Right ventricle myocardium inferior (tissue), 1 donor: Measurements from ENCODE around the gene ADRB2. TPM values are rescaled to one million over a fixed set of nuclear protein-coding genes. Genes with fewer than 3 reads are reported as not detected.
A peak's percentile ranks its signal among the peaks of the same experiment; 100 is the strongest.

Experiments used
- ATAC-seq: fragments of 200-7000 bp; cut with Tn5 transposase; one replicate; pipeline ENCODE4 v1.9.1; 2020; ENCODE audit warnings: mild to moderate bottlenecking, moderate library complexity
- DNase-seq: peaks from one replicate; pipeline ENCODE4 v3.0.0; 2021; ENCODE audit errors: missing footprints
- intact Hi-C: fragments of 100-400 bp; cut with DNase I; formaldehyde crosslinking; loops from one replicate; pipeline ENCODE4 v1.11.0; 2022
- long read RNA-seq: library from polyadenylated mRNA; unstranded; transcript quantifications from one replicate; pipeline ENCODE4 v2.0.0, GENCODE V29; 2021
- total RNA-seq: library from RNA; stranded (reverse); fragmentation: NEBNext Ultra II Directional; extraction: Animal tissue kit (Norgen Biotek cat#: 25700); gene quantifications from one replicate; pipeline ENCODE4 v1.2.1, GENCODE V29; 2021
- donor health status: DM: no; HTN: yes; CAD: no; lungs with severe emphysema.

Gene ADRB2
- 5.5 TPM for total RNA-seq
- long read RNA-seq, transcript ADRB2-201 (1 exons, 3,443 nt): major isoform, 6 of 9 reads
- long read RNA-seq, partial matches to known transcripts: 0 of 9 reads
- long read RNA-seq, other reads (novel, unspliced or antisense): 3 of 9 reads

GRCh38 chr5:148826053-148826738 lies at the start of gene ADRB2:
Gene ADRB2 (plus strand): TSS chr5:148826611. CDS start chr5:148826832, 221 bp downstream.
- ATAC-seq (peak; percentile 97), DNase-seq (peak; percentile 99)
- intact Hi-C loops: loop anchor here (2.0 to 10.0 kb wide), 5 partner anchors 33 to 289 kb away; no protein-coding TSS in a partner anchor

GRCh38 chr5:148776780-148777179 lies 49.6 kb upstream of the ADRB2 start:
- intact Hi-C loops: no loop called here
- ATAC-seq: no peak
- DNase-seq: no peak

GRCh38 chr5:148778882-148779281 lies 47.5 kb upstream of the ADRB2 start:
- intact Hi-C loops: no loop called here
- ATAC-seq: no peak
- DNase-seq: no peak

GRCh38 chr5:148780711-148781110 lies 45.7 kb upstream of the ADRB2 start:
- DNase-seq: no peak
- intact Hi-C loops: no loop called here
- ATAC-seq: no peak

- ATAC-seq: no peak
- DNase-seq: no peak
- intact Hi-C loops: no loop called here
Measured at GRCh38 chr5:148781766-148782165, 44.6 kb upstream of the ADRB2 start.

- ATAC-seq: no peak
- intact Hi-C loops: no loop called here
- no peak for DNase-seq
Measured at GRCh38 chr5:148785223-148785622, 41.2 kb upstream of the ADRB2 start.

- intact Hi-C loops: no loop called here
- DNase-seq (no peak), ATAC-seq (no peak)
Measured at GRCh38 chr5:148786456-148786855, 40.0 kb upstream of the ADRB2 start.

- no peak for ATAC-seq
- no peak for DNase-seq
- intact Hi-C loops: no loop called here
Measured at GRCh38 chr5:148788636-148789035, 37.8 kb upstream of the ADRB2 start.

- ATAC-seq (no peak), DNase-seq (no peak)
- intact Hi-C loops: no loop called here
Measured at GRCh38 chr5:148790545-148791333, 35.7 kb upstream of the ADRB2 start.

- intact Hi-C loops: no loop called here
- no peak for DNase-seq
- ATAC-seq: no peak
Measured at GRCh38 chr5:148791334-148791667, 35.1 kb upstream of the ADRB2 start.

GRCh38 chr5:148791696-148792095 lies 34.7 kb upstream of the ADRB2 start:
- no peak for ATAC-seq
- intact Hi-C loops: no loop called here

GRCh38 chr5:148792744-148793143 lies 33.7 kb upstream of the ADRB2 start:
- intact Hi-C loops: no loop called here

More at GRCh38 chr5:148791696-148792095, 34.7 kb upstream of the ADRB2 start:
- DNase-seq: no peak

GRCh38 chr5:148793261-148793660 lies 33.1 kb upstream of the ADRB2 start:
- DNase-seq (no peak), ATAC-seq (no peak)
- intact Hi-C loops: no loop called here

More at GRCh38 chr5:148792744-148793143, 33.7 kb upstream of the ADRB2 start:
- no peak for DNase-seq
- no peak for ATAC-seq

GRCh38 chr5:148794275-148794674 lies 32.1 kb upstream of the ADRB2 start:
- ATAC-seq (no peak), DNase-seq (no peak)
- intact Hi-C loops: no loop called here

GRCh38 chr5:148794729-148795561 lies 31.5 kb upstream of the ADRB2 start:
- ATAC-seq: no peak

GRCh38 chr5:148796936-148797335 lies 29.5 kb upstream of the ADRB2 start:
- intact Hi-C loops: no loop called here
- DNase-seq (no peak), ATAC-seq (no peak)

More at GRCh38 chr5:148794729-148795561, 31.5 kb upstream of the ADRB2 start:
- intact Hi-C loops: no loop called here
- DNase-seq: no peak

GRCh38 chr5:148798786-148799185 lies 27.6 kb upstream of the ADRB2 start:
- no peak for ATAC-seq
- intact Hi-C loops: no loop called here
- no peak for DNase-seq

- DNase-seq: no peak
- no peak for ATAC-seq
- intact Hi-C loops: no loop called here
Measured at GRCh38 chr5:148799737-148800527, 26.5 kb upstream of the ADRB2 start.
